B cell (primary cell): ENCODE results near the gene ARHGDIA. TPM values are rescaled to one million over a fixed set of nuclear protein-coding genes. Genes with fewer than 3 reads are reported as not detected.

Source experiments
- ATAC-seq: fragments of 200-7000 bp; cut with Tn5 transposase; one replicate; pipeline ENCODE4 v1.10.0; 2021; ENCODE audit warnings: low read depth, mild to moderate bottlenecking, moderate number of reproducible peaks, moderate library complexity
- CTCF ChIA-PET: fragments of 350-600 bp; sonication (Branson Sonifier 250); formaldehyde crosslinking; loops from one replicate; lab custom pipeline; 2021; ENCODE audit warnings: antibody characterized with exemption, inconsistent platforms; lab: Charles Lee
- POLR2A ChIA-PET: fragments of 350-600 bp; sonication (Branson Sonifier 250); formaldehyde crosslinking; loops from one replicate; lab custom pipeline; 2021; ENCODE audit warnings: antibody characterized with exemption; lab: Charles Lee
- DNase-seq: peaks from one replicate; pipeline ENCODE4 v3.0.0; 2013
- H2AFZ ChIP-seq: 2 replicates; pipeline ENCODE4 v1.6.1; 2012; ENCODE audit warnings: mild to moderate bottlenecking, low read depth, low read length; ENCODE audit not compliant: insufficient read depth, poor library complexity, severe bottlenecking
- H3K27ac ChIP-seq, 2 donors: 1 replicate in 1 of 2; 2 replicates in 1 of 2; pipeline ENCODE4 v1.5.1; 2012 to 2013; ENCODE audit warnings: low read length in 2 of 2, mild to moderate bottlenecking in 2 of 2, moderate library complexity in 1 of 2
- H3K27me3 ChIP-seq, 4 experiments: fragments of 200-600 bp in 1 of 4; sonication (generic) in 1 of 4; replicated peaks in 1 of 4; 1 replicate in 2 of 4; 2 replicates in 2 of 4; pipeline versions ENCODE4 v1.6.1 to v1.7.0; 2013 to 2016; ENCODE audit warnings: low read length in 3 of 4, mild to moderate bottlenecking in 2 of 4, mixed read lengths in 1 of 4, moderate library complexity in 1 of 4; ENCODE audit not compliant: insufficient read depth in 4 of 4, control insufficient read depth in 3 of 4; ENCODE audit errors: control extremely low read depth in 1 of 4
- H3K36me3 ChIP-seq, 2 experiments: replicated peaks in 1 of 2; 1 replicate in 1 of 2; 2 replicates in 1 of 2; pipeline versions ENCODE4 v1.6.1 to v1.7.1; 2013; ENCODE audit warnings: low read length in 1 of 2; ENCODE audit not compliant: insufficient read depth in 2 of 2, control insufficient read depth in 1 of 2; ENCODE audit errors: control extremely low read depth in 1 of 2, extremely low read depth in 1 of 2
- H3K4me1 ChIP-seq, 2 donors: fragments of 200-600 bp in 1 of 2; sonication (generic) in 1 of 2; 1 replicate in 1 of 2; 2 replicates in 1 of 2; pipeline versions ENCODE4 v1.5.1 to v1.6.1; 2013 to 2017; ENCODE audit warnings: low read length in 2 of 2; ENCODE audit not compliant: control insufficient read depth in 2 of 2, insufficient read depth in 2 of 2
- H3K4me2 ChIP-seq: replicated peaks from 2 replicates; pipeline ENCODE3; 2012; ENCODE audit warnings: mild to moderate bottlenecking, low read depth, low read length; ENCODE audit not compliant: poor library complexity, severe bottlenecking
- H3K4me3 ChIP-seq, 5 experiments: fragments of 200-600 bp in 1 of 5; sonication (generic) in 1 of 5; 1 replicate in 3 of 5; 2 replicates in 2 of 5; pipeline versions ENCODE4 v1.5.1 to v1.7.0; 2011 to 2016; ENCODE audit warnings: low read length in 4 of 5, mild to moderate bottlenecking in 4 of 5, low read depth in 2 of 5, control low read depth in 1 of 5, moderate library complexity in 1 of 5; ENCODE audit not compliant: insufficient read depth in 1 of 5; ENCODE audit errors: control extremely low read depth in 1 of 5, extremely low read depth in 1 of 5
- H3K79me2 ChIP-seq: fragments of 200-600 bp; sonication (generic); one replicate; pipeline ENCODE4 v1.6.0; 2016; ENCODE audit warnings: low read length; ENCODE audit not compliant: control insufficient read depth, insufficient read depth
- H3K9ac ChIP-seq: fragments of 200-600 bp; sonication (generic); 2 replicates; pipeline ENCODE4 v1.6.1; 2017; ENCODE audit warnings: mild to moderate bottlenecking, low read length, moderate library complexity
- H3K9me3 ChIP-seq, 3 donors: one replicate each; pipeline versions ENCODE4 v1.6.1 to v1.7.1; 2013; ENCODE audit warnings: low read length in 2 of 3; ENCODE audit not compliant: control insufficient read depth in 2 of 3, insufficient read depth in 1 of 3; ENCODE audit errors: control extremely low read depth in 1 of 3
- H4K20me1 ChIP-seq: 2 replicates; pipeline ENCODE4 v1.6.0; 2012; ENCODE audit warnings: mild to moderate bottlenecking, low read length; ENCODE audit not compliant: insufficient read depth, control insufficient read depth, poor library complexity, severe bottlenecking
- H3K27ac Mint-ChIP-seq: one replicate; pipeline ENCODE4 v1.8.0; 2021; ENCODE audit warnings: mixed read lengths
- H3K27me3 Mint-ChIP-seq: one replicate; pipeline ENCODE4 v1.8.0; 2021; ENCODE audit warnings: mixed read lengths
- H3K4me1 Mint-ChIP-seq: one replicate; pipeline ENCODE4 v1.8.0; 2021; ENCODE audit warnings: mixed read lengths
- H3K4me3 Mint-ChIP-seq: one replicate; pipeline ENCODE4 v1.8.0; 2021; ENCODE audit warnings: mixed read lengths
- H3K9me3 Mint-ChIP-seq: one replicate; pipeline ENCODE4 v1.8.0; 2022; ENCODE audit warnings: mixed read lengths; ENCODE audit not compliant: insufficient read depth
- CTCF ChIP-seq: fragments of 200-600 bp; IDR thresholded peaks from one replicate; pipeline ENCODE4 v1.8.0; 2022; ENCODE audit warnings: antibody characterized with exemption, mild to moderate bottlenecking
- EZH2 ChIP-seq: IDR thresholded peaks from 2 replicates; pipeline ENCODE4 v1.6.1; 2012; ENCODE audit warnings: borderline replicate concordance, low read depth, mild to moderate bottlenecking, moderate library complexity, low read length; ENCODE audit not compliant: insufficient read depth, poor library complexity, severe bottlenecking
- WGBS: methylation state at CpG from one replicate; pipeline ENCODE4 v1.1.5; 2013; ENCODE audit warnings: missing lambda C conversion rate; ENCODE audit not compliant: insufficient coverage; 5-methylcytosine and 5-hydroxymethylcytosine counted together
- intact Hi-C: fragments of 100-400 bp; cut with micrococcal nuclease; formaldehyde crosslinking; loops from one replicate; pipeline ENCODE4 v1.10.0; 2022
- polyA plus RNA-seq: library from polyadenylated mRNA; depleted of rRNA; stranded (reverse); fragments of >200 nt; gene quantifications from 2 replicates; pipeline ENCODE4 v1.2.3, GENCODE V29; 2012
- total RNA-seq, 2 donors: library from RNA; stranded (reverse); fragments of 120-200 nt in 1 of 2; gene quantifications; 1 replicate in 1 of 2; 2 replicates in 1 of 2; pipeline versions ENCODE4 v1.2.3 to v1.2.4, GENCODE V29; 2013 to 2022

The ARHGDIA gene
- total and polyA plus RNA-seq, 2 donors (not counting 1 experiment from before 2014, with no cell fraction given) = 262 to 510 TPM

GRCh38 chr17:81914103-81914850, 43.1 kb upstream of the ARHGDIA start:
- Histone ChIP-seq H3K36me3 (peaks cover 0 to 38% of the 10 kb centered on the region in 2 experiments), H3K9ac (no peak overlapping the region), H3K9me3 (peaks cover 0 to 3% (median 0%) of the 10 kb centered on the region in 3 donors), H3K27me3 (no peaks in the 10 kb centered on the region), H3K4me1 (peaks cover 22 to 36% of the 10 kb centered on the region in 2 donors), H3K4me2 (no peak overlapping the region), H4K20me1 (peaks cover 68% of the 10 kb centered on the region), H2AFZ (no peak overlapping the region), H3K27ac (no peak overlapping the region), H3K79me2 (peaks cover 57% of the 10 kb centered on the region), H3K4me3 (no peak overlapping the region)
- intact Hi-C loops = no loop called here
- ChIA-PET CTCF (interaction anchor here (1.7 kb wide), 1 partner anchor 44 kb away, joined by 4 read pairs; no protein-coding TSS in a partner anchor), POLR2A (no interaction called here)
- 97% methylated on average over 31 of the region's 36 CpGs for WGBS
- Mint-ChIP-seq H3K4me3 (no peak overlapping the region), H3K9me3 (no peaks in the 10 kb centered on the region), H3K4me1 (peaks cover 35% of the 10 kb centered on the region), H3K27ac (no peak overlapping the region), H3K27me3 (no peaks in the 10 kb centered on the region)
- ATAC-seq (no peak), DNase-seq (no peak)
- TF ChIP-seq CTCF (no peak), EZH2 (no peak)
